Endothelial cell of umbilical vein (primary cell): Measurements from ENCODE around the gene HRK.

ENCODE experiments used
- CTCF ChIP-seq, 2 donors: IDR thresholded peaks; 1 replicate in 1 of 2; 2 replicates in 1 of 2; pipeline ENCODE4 v1.5.1; 2011; ENCODE audit warnings: low read length in 2 of 2, mild to moderate bottlenecking in 2 of 2, moderate library complexity in 2 of 2, control low read depth in 1 of 2, inconsistent platforms in 1 of 2, low read depth in 1 of 2; ENCODE audit not compliant: insufficient read depth in 1 of 2; ENCODE audit errors: extremely low read depth in 1 of 2
- EZH2 ChIP-seq: IDR thresholded peaks from 2 replicates; pipeline ENCODE4 v1.6.1; 2012; ENCODE audit warnings: borderline replicate concordance, low read depth, mild to moderate bottlenecking, moderate library complexity, low read length, inconsistent platforms; ENCODE audit not compliant: severe bottlenecking
- MYC ChIP-seq: IDR thresholded peaks from one replicate; pipeline ENCODE4 v1.6.1; 2011; ENCODE audit warnings: mild to moderate bottlenecking, low read depth, low read length
- POLR2A ChIP-seq: IDR thresholded peaks from 2 replicates; pipeline ENCODE4 v1.6.1; 2012; ENCODE audit warnings: low read depth, mild to moderate bottlenecking, control low read depth, low read length

- no peak for TF ChIP-seq CTCF (IDR thresholded peaks at IDR 0.05; ENCODE audit: extremely low read depth in 1 of 2, insufficient read depth in 1 of 2, low read depth in 1 of 2, low read length in 2 of 2)
- no peak for TF ChIP-seq POLR2A
- TF ChIP-seq EZH2 = peak; percentile 21
- TF ChIP-seq MYC = no peak
These were observed 370 bp downstream of the HRK start for GRCh38 chr12:116880817-116881324.
